Activated CD8-positive, alpha-beta memory T cell treated with anti-CD3 and anti-CD28 coated beads for 24 hours (primary cell): Measurements from ENCODE around the gene RIMBP2.
"Not testable (repeated sequence)": the region's sequence is repeated elsewhere in the genome, so short reads cannot be mapped to it uniquely, and the experiment has no call there.

Experiments
- DNase-seq: peaks from one replicate; pipeline ENCODE4 v3.0.0-alpha.2; 2020

The RIMBP2 gene

GRCh38 chr12:130705178-130705822, 10.8 kb downstream of the RIMBP2 start:
- no peak for DNase-seq

- DNase-seq, result no peak
Observed at GRCh38 chr12:130704606-130705005, 11.5 kb downstream of the RIMBP2 start.

- no peak for DNase-seq
Observed at GRCh38 chr12:130703733-130704375, 12.2 kb downstream of the RIMBP2 start.

GRCh38 chr12:130702966-130703732, 12.9 kb downstream of the RIMBP2 start:
- DNase-seq, result no peak

GRCh38 chr12:130701402-130701744, 14.7 kb downstream of the RIMBP2 start:
- DNase-seq, result no peak

DNA sequence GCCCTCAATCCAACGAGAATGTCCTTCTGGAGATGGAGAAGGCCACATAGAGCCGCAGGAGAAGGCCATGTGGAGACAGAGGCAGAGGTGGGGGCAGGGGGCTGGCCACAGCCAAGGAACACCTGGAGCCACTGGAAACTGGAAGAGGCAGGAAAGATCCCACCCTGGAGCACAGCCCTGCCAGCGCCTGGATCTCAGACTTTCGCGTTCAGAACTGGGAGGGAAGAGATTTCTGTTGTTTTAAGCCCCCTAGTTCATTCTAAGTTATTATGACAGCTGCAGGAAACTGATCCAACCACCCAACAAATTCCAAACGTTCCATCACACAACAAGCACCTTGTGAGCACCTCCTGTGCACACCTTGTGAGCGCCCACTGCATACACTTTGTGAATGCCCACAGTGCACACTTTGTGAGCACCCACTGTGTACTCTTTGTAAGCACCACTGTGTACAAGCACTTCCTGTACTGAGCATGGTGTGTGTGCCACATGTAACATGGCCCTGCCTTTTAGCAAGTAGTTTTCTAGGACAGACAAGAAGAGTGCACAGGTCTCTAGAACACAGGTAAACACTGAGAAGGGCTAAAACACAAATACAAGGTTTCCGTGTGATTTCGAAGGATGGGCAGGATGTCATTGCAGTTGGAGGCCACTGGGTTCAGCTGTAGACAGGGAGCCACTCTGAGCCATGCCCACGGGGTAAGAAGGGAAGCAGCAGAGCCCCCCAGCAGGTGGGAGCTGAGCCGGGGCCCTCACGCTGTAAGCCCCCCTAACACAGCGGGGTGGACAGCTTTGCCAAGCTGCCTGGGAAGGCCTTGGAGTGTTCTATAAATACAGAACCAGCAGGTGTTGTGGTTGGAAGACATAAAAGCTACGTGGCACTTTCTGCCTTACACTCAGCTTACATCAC, 15.4 kb downstream of the RIMBP2 start:
- no peak for DNase-seq

GRCh38 chr12:130698106-130698505, 18.0 kb downstream of the RIMBP2 start:
- no peak for DNase-seq

DNA sequence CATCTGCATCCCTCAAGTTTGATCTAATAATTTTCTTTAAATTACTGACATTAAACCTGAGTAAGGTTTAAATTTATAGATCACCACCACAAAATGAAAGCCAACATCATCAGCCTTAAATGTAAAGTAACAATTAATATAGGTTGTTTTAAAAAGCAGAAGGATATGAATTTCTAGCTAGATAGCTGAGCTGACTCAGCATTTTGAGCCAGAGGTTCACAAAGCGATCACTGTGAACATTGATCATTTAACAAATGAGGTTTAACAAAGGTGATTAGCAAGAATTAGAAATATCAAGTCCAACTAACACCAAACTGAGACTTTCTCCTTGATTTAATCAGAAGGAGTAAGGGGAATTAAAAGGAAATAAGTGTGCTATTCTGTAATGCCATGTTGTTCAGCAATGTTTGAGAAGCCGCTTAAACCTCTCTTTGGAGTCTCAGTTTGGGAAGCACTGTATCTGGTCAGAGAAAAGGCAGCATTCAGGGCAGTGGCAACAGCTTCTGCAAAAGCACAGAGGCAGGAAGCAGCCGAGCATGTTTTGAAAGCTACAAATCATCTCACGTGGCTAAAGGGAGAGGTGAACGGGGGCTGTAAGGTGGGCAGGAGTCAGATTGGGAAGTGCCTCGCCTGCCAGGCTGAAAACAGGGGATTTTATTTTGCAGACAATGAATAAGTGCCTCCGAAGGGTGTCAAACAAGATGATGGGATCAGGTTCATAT, 19.6 kb downstream of the RIMBP2 start:
- DNase-seq, result no peak

DNA sequence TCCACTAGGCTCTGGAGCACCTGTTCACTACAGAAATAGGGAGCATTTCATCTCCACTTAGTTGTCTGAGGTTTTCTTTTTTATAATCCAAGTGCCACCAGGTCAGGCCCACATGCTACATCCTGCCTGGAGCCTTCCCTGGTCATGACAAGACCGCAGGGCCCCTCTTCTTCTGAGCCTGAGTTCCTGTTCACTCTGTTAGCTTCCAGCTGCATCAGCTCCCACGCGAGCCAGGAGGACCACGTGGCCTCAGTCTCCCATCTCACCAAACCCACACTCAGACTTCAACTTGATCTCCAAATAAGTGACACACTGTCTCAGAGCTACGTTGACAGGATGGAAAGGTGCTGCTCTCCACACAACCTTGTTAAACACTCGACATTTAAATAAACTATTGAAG, 21.0 kb downstream of the RIMBP2 start:
- DNase-seq, result no peak

GRCh38 chr12:130689408-130690405, 26.4 kb downstream of the RIMBP2 start:
- no peak for DNase-seq

GRCh38 chr12:130688999-130689398, 27.1 kb downstream of the RIMBP2 start:
- not testable (repeated sequence) for DNase-seq

DNA sequence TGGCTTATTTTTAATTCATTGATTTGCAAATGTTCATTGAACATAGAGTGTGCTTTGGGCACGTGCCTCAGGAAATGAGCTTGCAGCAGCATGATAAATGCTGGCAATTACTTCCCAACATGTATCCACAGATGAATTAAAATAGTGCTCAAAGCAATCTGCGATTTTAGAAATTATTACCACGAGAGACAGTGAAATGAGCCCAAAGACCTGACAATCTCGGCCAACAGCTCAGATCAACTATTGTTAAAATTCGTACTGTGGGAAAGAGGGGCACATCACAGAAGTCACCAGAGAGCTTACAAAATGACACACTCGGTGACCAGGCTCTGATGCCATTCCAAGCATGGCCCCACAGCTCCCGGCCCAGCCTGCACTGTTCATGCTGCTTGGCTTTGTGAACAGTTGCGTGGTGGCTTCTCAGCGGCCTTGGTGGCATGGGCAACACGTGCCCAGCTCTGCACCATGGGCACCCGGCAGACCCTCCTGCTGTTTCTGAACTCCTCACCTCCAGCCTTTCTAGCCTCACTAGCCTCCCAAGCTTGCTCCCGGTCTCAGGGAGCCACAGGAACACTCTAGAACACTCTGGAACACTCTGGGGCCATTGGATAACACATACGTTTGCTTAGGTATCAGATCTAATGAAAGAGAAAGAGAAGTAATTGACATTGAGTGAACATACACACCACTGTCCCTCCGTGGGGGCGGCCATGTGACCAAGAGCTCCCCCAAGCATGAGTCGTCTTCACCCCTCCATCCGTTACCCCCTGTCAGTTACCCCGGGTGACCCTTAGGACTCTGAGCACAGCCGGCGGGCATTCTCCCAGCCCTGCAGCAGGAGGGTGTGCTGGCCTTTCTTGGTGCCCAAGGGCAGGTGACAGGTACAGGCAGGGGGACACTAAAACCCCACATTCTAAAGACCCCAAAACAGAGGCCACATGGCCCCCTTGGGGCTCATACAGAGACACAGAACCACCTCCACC, 28.0 kb downstream of the RIMBP2 start:
- no peak for DNase-seq

DNA sequence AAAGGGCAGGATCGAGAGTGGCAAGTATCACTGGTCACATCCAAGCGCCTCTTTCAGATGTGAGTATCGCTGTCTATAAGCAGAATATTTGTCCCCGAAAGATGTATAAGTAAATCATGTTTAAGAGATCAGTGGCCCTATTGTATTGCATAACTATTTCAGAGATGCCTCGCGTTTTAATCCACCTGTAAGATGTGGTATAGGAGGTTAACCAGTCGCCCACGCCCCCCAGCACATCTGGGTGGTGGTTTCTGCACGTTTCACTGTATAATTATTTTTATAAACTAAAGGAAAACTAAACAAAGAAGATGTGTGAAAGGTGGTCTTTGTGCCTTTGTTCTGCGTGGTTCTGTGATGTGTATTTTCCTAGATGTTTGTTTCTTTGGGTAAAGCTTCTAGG, 28.9 kb downstream of the RIMBP2 start:
- no peak for DNase-seq

GRCh38 chr12:130686511-130686991, 29.5 kb downstream of the RIMBP2 start:
- DNase-seq, result no peak

GRCh38 chr12:130685850-130686249, 30.2 kb downstream of the RIMBP2 start:
- DNase-seq, result no peak

DNA sequence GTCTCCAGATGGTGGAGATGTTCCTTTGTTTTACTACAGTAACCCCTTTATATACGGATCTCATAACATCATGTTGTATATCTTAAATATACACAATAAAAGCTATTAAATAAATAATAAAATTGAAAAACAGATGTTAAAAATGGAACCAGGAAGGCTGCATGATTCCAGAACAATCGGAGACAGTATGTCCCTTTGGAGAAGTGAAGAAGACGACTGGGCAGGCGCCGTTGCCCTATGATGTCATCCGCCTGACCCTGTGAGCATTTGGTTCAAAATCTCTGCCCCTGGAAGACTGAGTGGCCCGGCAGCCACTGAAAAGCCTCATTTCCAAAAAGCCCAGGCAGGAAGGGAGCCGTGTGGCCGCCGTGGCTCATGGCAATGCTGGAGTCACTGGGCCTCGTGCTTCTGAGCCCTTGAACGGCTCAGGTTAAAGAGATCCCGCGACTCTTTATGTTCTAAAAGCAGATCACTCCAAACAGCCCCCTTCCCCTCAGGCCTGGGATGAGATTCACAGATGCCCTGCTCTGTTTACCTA, 30.8 kb downstream of the RIMBP2 start:
- no peak for DNase-seq

DNA sequence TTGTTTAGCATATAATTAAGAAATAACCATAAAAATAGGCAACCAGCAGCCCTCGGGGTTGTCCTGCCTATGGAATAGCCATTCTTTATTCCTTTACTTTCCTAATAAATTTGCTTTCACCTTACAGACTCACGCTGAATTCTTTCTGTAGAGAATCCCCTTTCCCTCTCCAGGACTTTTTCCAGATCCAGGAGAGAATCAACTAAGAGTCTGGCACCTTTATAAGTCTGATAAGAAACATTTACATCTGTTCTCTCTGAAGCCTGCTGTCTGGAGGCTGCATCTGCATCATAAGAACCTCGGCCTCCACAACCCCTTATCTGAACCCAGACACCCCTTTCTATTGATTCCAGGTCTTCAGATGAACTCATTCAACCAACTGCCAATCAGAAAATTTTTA, 32.3 kb downstream of the RIMBP2 start:
- DNase-seq, result no peak

DNA sequence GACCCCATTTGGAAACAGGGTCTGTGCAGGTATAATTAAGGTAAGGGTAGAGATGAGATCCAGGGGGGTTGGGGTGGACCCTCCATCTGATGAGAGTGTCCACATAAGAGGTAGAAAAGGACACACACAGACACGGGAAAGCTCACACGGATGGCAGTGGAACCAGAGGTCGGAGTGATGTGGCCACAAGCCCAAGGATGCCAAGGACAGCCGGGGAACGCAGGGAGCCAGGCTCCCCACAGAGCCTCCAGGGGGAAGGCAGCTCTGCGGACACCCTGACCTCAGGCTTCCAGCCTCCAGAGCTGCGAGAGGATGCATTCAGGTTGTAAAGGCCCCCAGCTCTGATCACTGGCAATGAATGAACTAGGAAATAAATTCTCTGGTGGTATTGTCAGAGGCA, 33.0 kb downstream of the RIMBP2 start:
- DNase-seq, result no peak

GRCh38 chr12:130680451-130680990, 35.6 kb downstream of the RIMBP2 start:
- no peak for DNase-seq
